Midbrain (tissue), 1 donor: ENCODE data around the gene TTC22.

Source experiments
- DNase-seq: peaks from one replicate; lab custom pipeline; 2025; lab: John Stamatoyannopoulos, UW

Gene TTC22

GRCh38 chr1:54800899-54801759 is at the start of gene TTC22:
Gene TTC22, minus strand, starts transcription at chr1:54801323. Its CDS starts 160 bp downstream, at chr1:54801163.
- no peak for DNase-seq

- no peak for DNase-seq
Measured at GRCh38 chr1:54850737-54851136, 49.6 kb upstream of the TTC22 start.

DNA sequence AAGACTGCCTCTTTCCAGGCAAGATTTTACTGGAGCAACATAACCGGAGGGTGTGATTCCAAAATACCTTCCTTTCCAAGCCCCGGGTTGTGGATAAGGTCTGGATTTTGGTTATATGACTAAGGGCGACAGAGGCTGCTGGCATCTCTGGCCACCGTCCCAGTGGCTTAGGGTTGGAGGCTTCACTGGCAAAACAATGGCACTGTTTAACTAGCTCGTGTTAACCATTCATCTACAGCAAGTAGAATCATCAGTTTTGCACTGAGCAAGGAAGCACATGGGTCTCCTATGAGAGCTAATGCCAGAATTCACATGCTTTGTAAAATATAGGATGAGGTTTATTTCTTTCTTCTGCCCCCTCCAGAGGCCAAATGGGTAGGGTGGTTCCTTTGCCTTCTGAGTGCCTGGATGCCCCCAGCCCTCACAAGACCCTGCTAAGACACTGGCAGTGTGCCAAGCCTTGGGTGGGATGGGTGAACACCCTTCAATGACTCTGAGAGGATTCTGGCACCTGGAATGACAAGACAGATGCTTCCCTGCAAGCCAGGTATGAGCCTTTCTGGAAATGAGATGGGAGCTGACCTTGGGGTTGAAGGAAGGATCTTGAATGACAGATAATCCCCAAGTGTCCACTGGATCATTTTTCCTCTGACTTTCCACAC is 49.1 kb upstream of the TTC22 start:
- peak; percentile 17 for DNase-seq

DNA sequence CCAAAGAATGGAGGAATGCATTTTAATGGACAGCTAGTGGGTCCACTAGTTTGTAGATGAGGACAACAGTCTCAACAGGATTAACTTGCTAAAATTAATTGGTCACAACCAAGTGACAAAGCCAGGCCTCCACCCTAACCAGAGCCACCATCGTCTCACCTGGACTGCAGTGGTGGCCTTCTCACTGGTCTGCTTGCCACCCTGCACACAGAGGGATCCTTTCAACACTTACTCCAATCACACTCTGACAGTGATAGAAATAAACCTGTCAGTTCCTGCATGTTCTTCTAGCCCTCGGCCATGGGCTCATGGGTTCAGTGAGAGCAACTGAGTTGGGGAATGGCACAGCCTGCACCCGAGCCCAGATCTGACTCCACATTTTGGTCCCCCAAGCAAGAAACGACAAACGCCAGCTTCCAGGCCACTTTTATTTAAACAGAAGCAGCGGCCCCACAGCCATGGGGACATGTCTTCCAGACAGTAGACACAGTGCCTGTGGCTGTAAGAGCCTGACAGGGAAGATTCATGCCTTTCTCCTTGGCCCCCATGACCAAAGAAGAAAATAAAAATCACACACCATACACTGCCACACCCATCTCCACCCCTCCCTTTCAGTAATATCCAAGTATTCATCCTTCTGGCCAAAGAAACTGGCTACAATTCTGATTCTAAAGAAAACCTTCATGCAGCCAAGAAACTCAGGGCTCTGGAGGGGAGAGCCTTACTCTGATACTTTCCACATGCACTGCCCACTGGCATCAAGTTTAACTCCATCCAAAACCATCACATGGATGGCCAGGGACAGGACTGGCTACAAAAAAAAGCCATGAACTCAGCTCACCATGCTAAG is 48.3 kb upstream of the TTC22 start:
- DNase-seq = no peak

DNA sequence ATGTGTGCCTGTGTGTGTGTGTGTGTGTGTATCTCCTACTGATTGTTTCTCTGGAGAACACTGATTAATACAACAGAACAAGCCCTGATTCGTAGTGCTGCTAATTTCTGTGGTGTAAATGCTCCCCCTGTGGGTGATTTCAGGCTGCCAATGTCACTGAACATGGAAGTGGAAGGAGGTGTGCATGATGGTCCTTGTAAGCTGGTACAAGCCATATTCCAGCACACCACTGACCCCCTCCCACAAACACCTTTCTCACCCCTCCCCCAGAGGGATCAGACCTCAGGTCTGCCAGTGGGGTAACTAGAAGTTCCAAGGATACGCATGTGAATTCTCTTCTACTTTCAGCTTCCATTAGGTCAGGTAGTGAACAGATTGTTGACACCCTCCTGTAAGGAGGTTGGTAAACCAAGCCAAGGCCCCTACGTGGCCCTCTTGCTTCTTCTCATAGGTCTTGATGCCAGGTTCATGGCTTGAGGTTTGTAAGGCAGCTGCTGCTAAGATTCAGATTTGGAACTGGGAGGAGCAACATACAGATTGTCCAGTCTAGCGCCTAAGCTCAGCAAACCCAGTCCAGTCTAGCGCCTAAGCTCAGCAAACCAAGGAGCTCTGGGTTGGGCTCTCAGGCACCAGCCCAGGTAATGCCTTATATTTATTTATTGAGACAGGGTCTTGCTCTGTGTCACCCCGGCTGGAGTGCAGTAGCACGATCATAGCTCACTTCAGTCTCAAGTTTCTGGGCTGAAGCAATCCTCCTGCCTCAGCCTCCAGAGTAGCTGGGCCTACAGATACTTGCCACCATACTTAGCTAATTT is 47.2 kb upstream of the TTC22 start:
- DNase-seq = no peak

GRCh38 chr1:54846716-54847284 is 45.7 kb upstream of the TTC22 start:
- no peak for DNase-seq

- DNase-seq = no peak
Measured at GRCh38 chr1:54846301-54846700, 45.2 kb upstream of the TTC22 start.

DNA sequence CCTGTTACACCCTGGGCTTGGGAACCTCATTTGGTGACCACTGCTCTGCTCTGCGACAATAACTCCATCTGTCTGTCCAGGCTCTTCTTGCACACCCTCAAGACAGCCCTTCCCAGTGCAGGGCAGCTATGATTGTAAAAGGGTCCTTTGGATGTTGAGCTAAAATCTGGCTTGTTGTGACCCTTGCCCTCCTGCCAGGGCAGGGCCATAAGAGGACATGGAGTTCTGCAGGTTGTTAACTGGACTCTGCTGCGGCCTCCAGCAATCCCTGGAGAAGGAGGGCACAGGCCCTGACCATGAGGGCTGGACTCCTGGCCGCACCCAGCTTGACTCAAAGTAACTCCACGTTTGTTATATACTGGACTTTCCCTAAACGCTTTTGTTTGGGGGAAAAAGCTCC is 44.6 kb upstream of the TTC22 start:
- DNase-seq = no peak

- DNase-seq = no peak
Measured at GRCh38 chr1:54844564-54844963, 43.4 kb upstream of the TTC22 start.

DNA sequence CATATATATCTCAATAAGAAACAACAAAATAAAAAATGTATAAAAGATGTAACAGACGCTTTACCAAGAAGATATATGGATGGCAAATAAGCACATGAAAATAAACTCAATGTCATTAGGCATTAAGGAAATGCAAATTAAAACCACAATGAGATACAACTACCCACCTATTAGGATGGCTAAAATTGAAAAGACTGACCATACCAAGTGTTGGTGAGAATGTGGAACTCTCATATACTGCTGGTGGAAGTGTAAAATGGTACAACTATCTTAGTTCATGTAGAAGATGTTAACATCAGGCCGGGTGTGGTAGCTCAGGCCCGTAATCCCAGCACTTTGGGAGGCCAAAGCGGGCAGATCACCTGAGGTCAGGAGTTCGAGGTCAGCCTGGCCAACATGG is 42.3 kb upstream of the TTC22 start:
- no peak for DNase-seq

DNA sequence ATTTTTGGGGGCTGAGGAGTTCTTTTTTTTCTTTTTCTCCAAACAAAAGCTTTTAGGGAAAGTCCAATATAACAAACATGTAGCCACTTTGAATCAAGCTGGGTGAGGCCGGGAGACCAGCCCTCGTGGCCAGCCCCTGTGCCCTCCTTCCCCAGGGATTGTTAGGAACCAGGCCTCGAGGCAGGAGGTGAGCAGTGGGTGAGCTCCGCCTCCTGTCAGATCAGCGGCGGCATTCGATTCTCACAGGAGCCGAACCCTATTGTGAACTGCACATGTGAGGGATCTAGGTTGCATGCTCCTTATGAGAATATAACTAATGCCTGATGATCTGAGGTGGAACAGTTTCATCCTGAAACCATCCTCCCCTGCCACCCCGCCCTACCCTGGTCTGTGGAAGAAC is 41.8 kb upstream of the TTC22 start:
- DNase-seq = no peak

DNA sequence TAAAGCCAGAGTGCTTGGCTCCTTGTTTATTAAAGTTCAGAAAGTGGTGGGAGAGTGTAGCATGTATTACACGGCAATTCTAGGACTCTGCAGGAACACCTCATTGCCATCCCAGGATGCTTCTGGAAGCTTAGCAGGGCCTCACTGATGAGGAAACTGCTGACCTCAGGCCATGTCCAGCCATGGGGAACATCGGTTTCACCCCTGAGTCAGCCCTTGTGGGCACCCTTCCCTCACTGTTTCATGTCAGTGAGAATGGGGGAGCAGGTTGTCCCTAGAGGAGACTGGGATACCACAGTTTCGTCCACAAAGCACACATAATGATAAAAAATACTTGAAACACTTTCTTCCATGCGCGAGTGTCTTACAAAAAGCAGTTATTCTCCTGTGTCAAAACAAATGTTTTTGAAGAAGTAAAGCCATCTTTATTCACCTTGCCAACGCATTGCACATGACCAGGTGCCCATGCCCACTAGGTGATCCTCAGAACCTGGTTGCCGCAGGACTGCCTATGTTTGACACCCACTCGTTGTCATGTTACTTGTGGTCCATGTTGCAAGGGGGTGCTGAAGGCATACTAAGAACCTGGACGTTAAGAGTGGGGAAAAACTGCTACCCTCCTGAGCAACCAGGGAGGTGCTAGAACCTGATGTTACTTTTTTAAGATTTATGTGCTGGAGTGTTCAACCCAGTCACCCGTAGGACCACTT is 41.2 kb upstream of the TTC22 start:
- DNase-seq = no peak

DNA sequence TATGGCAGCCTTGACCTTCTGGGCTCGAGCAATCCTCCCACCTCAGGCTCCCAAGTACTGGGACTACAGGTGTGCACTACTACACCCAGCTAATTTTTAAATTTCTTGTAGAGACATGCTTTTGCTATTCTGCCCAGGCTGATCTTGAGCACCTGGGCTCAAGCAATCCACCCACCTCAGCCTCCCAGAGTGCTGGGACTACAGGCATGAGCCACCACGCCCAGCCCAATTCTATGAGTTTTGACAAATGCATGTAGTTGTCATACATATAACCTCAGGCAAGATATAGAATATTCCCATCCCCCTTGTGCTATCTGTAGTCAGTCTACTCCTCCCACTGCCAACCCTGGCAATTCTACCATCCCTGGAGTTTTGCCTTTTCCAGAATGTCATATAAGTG is 38.7 kb upstream of the TTC22 start:
- DNase-seq = no peak

DNA sequence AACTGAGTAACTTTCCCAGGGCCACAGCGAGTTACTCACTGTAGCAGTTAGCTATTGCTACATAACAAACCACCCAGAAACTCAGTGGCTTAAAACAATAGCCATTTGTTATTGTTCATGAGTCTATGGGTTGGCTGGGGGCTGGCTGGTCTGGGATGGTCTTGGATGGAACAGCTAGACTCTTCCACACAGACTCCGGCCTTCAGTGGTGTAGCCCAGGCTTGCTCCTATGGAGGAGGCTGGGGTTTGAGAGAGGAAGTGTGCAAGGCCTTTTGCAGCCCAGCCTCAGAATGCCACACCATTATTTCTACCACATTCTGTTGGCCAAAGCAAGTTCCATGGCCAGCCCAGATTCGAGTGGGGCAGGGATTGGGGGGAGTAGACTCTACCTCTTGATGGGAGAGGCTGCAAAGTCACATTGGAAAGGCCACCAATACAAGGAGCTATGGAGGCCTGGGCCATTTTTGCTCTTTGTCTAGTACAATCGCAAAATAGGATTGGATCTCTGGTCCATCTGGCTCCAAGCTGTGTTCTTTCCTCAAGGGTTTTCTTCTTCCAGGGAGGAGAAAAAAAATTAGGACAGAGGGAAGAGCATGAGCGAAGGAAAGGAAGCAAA is 37.5 kb upstream of the TTC22 start:
- DNase-seq = no peak

GRCh38 chr1:54837002-54837853 is 36.1 kb upstream of the TTC22 start:
- no peak for DNase-seq

GRCh38 chr1:54836594-54836993 is 35.5 kb upstream of the TTC22 start:
- no peak for DNase-seq

DNA sequence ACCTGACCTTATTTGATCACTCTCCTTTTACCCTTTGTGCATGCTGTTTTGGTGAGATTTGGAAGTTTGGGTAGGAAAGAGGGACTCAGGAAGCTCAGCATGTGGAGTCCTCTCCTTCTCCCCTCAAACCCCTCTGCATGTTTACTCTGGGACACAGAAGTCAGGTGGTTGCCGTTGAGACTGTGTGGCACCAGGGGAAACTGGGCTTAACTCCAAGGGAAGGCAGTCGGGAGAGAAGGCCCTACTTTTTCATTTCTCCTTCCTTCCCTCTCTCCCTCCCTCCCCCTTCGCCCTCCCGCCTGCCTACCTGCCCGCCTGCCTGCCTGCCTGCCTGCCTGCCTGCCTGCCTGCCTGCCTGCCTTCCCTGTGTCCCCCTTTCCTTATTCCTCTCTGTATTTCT is 34.8 kb upstream of the TTC22 start:
- DNase-seq = no peak

DNA sequence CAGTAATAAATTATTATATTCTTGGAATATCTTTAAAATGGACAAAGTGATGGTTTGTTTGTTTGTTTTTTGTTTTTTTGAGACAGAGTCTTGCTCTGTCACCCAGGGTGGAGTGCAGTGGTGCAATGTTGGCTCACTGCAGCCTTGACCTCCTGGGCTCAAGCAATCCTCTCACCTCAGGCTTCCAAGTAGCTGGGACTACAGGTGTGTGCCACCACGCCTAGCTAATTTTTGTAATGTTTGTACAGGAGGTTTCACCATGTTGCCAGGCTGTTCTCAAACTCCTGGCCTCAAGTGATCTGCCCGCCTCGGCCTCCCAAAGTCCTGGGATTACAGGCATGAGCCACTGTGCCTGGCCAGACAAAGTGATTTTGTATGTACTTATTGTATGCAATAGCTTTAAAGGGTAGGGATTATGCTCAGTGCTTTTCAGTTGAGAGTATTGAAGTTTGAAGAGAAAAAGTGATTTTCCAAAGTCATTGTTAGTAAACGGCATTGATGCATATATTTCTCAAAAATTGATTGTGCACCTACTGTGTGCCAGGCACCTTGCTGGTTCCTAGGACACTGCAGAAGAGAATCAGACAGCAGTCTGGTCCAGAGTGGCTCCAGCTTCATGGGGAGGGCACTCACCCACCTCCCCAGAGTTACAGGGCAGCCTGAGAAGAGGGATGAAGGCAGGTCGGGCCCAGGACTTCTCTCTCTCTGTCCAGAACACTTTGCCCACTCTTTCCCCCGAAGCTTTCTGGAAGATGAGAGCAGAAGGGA is 34.2 kb upstream of the TTC22 start:
- no peak for DNase-seq
